GM12878 (cell line): Measurements from ENCODE around the gene KLHDC8A. TPM values are rescaled to one million over a fixed set of nuclear protein-coding genes. Genes with fewer than 3 reads are reported as not detected.

ENCODE experiments used
- ATAC-seq: fragments of 200-7000 bp; cut with Tn5 transposase; 3 replicates; pipeline ENCODE4 v1.9.1; 2020; ENCODE audit warnings: mild to moderate bottlenecking, moderate library complexity
- BruUV-seq: library from RNA; stranded (reverse); fragments of 400-500 nt; replicated peaks from 2 replicates; lab custom pipeline; 2021; lab: Mats Ljungman, UMichigan
- CTCF ChIA-PET: fragments of 300-600 bp; sonication (Branson Sonifier 250); formaldehyde crosslinking; extraction: SDS; loops from one replicate; lab custom pipeline; 2021; ENCODE audit warnings: inconsistent platforms; lab: Yijun Ruan, JAX
- POLR2A ChIA-PET: fragments of 350-600 bp; formaldehyde crosslinking; extraction: SDS; loops from one replicate; lab custom pipeline; 2021; ENCODE audit warnings: inconsistent platforms; lab: Charles Lee
- RAD21 ChIA-PET: fragments of 300-600 bp; sonication (Branson Sonifier 250); formaldehyde crosslinking; loops from one replicate; lab custom pipeline; 2023; ENCODE audit warnings: antibody characterized with exemption; ENCODE audit not compliant: unreplicated experiment; lab: Charles Lee
- SMC1A ChIA-PET: fragments of 300-600 bp; sonication (Branson Sonifier 250); formaldehyde crosslinking; loops from one replicate; lab custom pipeline; 2023; ENCODE audit not compliant: unreplicated experiment, uncharacterized antibody; lab: Charles Lee
- DNase-seq: peaks from one replicate; pipeline ENCODE4 v3.0.0-alpha.2; 2011; ENCODE audit warnings: low read depth, low spot score
- FAIRE-seq: peaks from 3 replicates; lab custom pipeline; 2011; peaks lifted over from hg19 to GRCh38; lab: Jason Lieb, UNC
- H2AFZ ChIP-seq: 2 replicates; pipeline ENCODE4 v1.6.0; 2011; ENCODE audit warnings: low read depth, low read length, control low read depth; ENCODE audit not compliant: control insufficient read depth
- H3K27ac ChIP-seq: 2 replicates; pipeline ENCODE4 v1.5.1; 2011; ENCODE audit warnings: control low read depth; ENCODE audit not compliant: control insufficient read depth, insufficient read depth
- H3K27me3 ChIP-seq, 2 experiments: replicated peaks in 1 of 2; 2 replicates each; pipeline versions ENCODE4 v1.6.0 to v1.6.1; 2011; ENCODE audit warnings: low read length in 1 of 2; ENCODE audit not compliant: control insufficient read depth in 2 of 2, insufficient read depth in 2 of 2
- H3K36me3 ChIP-seq, 2 experiments: 2 replicates each; pipeline ENCODE4 v1.5.1; 2011; ENCODE audit warnings: low read length in 1 of 2; ENCODE audit not compliant: control insufficient read depth in 2 of 2, insufficient read depth in 2 of 2
- H3K4me1 ChIP-seq: 2 replicates; pipeline ENCODE4 v1.6.1; 2011; ENCODE audit warnings: mild to moderate bottlenecking, low read length, moderate library complexity, mixed read lengths; ENCODE audit not compliant: control insufficient read depth, insufficient read depth
- H3K4me2 ChIP-seq: 2 replicates; pipeline ENCODE4 v1.6.0; 2011; ENCODE audit warnings: control low read depth; ENCODE audit not compliant: control insufficient read depth, insufficient read depth
- H3K4me3 ChIP-seq: fragments of 200-600 bp; sonication (generic); 2 replicates; pipeline ENCODE4 v1.5.1; 2016
- H3K79me2 ChIP-seq: 2 replicates; pipeline ENCODE4 v1.6.0; 2011; ENCODE audit warnings: low read length; ENCODE audit not compliant: control insufficient read depth, insufficient read depth
- H3K9ac ChIP-seq: 2 replicates; pipeline ENCODE4 v1.8.0; 2011; ENCODE audit warnings: low read length, control low read depth, mixed read lengths; ENCODE audit not compliant: control insufficient read depth, insufficient read depth
- H3K9me3 ChIP-seq: replicated peaks from 3 replicates; pipeline ENCODE4 v1.5.1; 2011; ENCODE audit warnings: mild to moderate bottlenecking, low read length; ENCODE audit not compliant: control insufficient read depth, insufficient read depth
- H4K20me1 ChIP-seq: 2 replicates; pipeline ENCODE4 v1.6.0; 2011; ENCODE audit not compliant: control insufficient read depth, insufficient read depth
- BACH1 ChIP-seq: fragments of 450-650 bp; IDR thresholded peaks from 2 replicates; pipeline ENCODE4 v1.6.1; 2017; ENCODE audit warnings: mild to moderate bottlenecking, borderline replicate concordance
- BMI1 ChIP-seq: fragments of 450-650 bp; IDR thresholded peaks from 2 replicates; pipeline ENCODE4 v1.6.1; 2016; ENCODE audit warnings: mild to moderate bottlenecking, moderate library complexity, borderline replicate concordance
- CHD2 ChIP-seq: IDR thresholded peaks from 2 replicates; pipeline ENCODE4 v1.6.1; 2011; ENCODE audit warnings: low read depth, low read length, improper control_type of control experiment, borderline replicate concordance
- WGBS: methylation state at CpG from one replicate; pipeline ENCODE4 v1.1.6; 2016; ENCODE audit warnings: low lambda C conversion rate; ENCODE audit not compliant: insufficient replicate concordance, insufficient coverage; ENCODE audit errors: missing lambda C conversion rate; 5-methylcytosine and 5-hydroxymethylcytosine counted together
- in situ Hi-C: fragments of 300-500 bp; cut with MboI; formaldehyde crosslinking; loops from 9 replicates; pipeline ENCODE4 v1.14.3; 2018; ENCODE audit warnings: mixed read lengths
- intact Hi-C: fragments of 100-400 bp; cut with micrococcal nuclease; formaldehyde crosslinking; loops from one replicate; pipeline ENCODE4 v1.14.2; 2022; ENCODE audit not compliant: unreplicated experiment
- polyA plus RNA-seq, 11 experiments: library from polyadenylated mRNA; depleted of rRNA in 4 of 11; unstranded in 6 of 11; stranded (reverse) in 5 of 11; fragments of >200 nt; fragmentation: Nextera tagmentation in 4 of 11; fragmentation: Illumina TruSeq in 1 of 11; extraction: Ambion mirVana in 4 of 11; extraction: Trizol in 1 of 11; gene quantifications; 1 replicate in 1 of 11; 2 replicates in 10 of 11; pipeline versions ENCODE4 v1.2.1 to v1.2.3, GENCODE V29; 2011 to 2016; ENCODE audit warnings: inconsistent platforms in 2 of 11, missing spikeins in 2 of 11, low read depth in 1 of 11
- total RNA-seq, 4 experiments: library from RNA; depleted of rRNA in 3 of 4; stranded (reverse); fragments of >200 nt in 3 of 4; fragmentation: Illumina TruSeq in 1 of 4; extraction: Trizol in 1 of 4; gene quantifications; 2 replicates each; pipeline versions ENCODE4 v1.2.1 to v1.2.3, GENCODE V29; 2013 to 2021
- TF ChIP-seq, protein P1 (sequence below): fragments of 450-650 bp; IDR thresholded peaks from 2 replicates; pipeline ENCODE4 v1.6.1; 2017; ENCODE audit warnings: mild to moderate bottlenecking
- TF ChIP-seq, protein P2 (sequence below): fragments of 450-650 bp; IDR thresholded peaks from 2 replicates; pipeline ENCODE4 v1.6.1; 2017; ENCODE audit warnings: mild to moderate bottlenecking, moderate library complexity

The KLHDC8A gene
- total and polyA plus RNA-seq, 10 of the 15 experiments (the other 5 are each of a cell fraction or from before 2014, with no cell fraction given): not detected

DNA sequence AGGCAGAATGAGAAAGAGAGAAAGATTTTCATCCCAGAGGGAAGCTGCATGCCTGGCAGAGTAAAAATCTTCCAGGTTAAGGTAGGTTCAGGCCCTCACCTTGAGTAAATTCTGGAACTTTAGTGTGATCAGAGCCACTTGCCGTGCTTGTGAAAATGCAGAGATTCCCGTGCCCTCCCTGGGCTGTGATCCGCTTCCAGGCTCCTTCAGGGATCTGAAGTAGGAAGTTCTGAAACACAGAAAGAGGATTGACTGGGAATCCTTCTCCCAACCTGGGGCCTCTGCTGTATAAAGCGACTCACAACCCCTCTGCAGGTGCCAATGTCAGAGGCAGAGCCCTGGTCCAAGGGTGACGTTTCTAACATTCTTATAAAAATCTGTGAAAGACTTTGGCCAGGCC is 61.8 kb downstream of the KLHDC8A start:
- ATAC-seq: no peak
- in situ Hi-C loops: no loop called here
- CTCF ChIA-PET: interaction anchor here (0.7 to 59.5 kb wide), 8 partner anchors 17 to 66 kb away, joined by 3 to 2333 read pairs (median 6); no protein-coding TSS in a partner anchor
- POLR2A ChIA-PET: interaction anchor here (1.0 to 2.2 kb wide), 8 partner anchors 9 to 30 kb away, joined by 4 to 18 read pairs (median 6); partner anchors contain the start of gene NUAK2
- Histone ChIP-seq H3K27ac (no peak overlapping the region), H2AFZ (no peak overlapping the region), H3K9ac (no peak overlapping the region), H3K4me2 (no peak overlapping the region), H4K20me1 (no peaks in the 10 kb centered on the region), H3K4me1 (peaks cover 6% of the 10 kb centered on the region), H3K4me3 (no peak overlapping the region), H3K27me3 (no peaks in the 10 kb centered on the region; a peak in 1 of 4 replicates), H3K79me2 (no peaks in the 10 kb centered on the region), H3K9me3 (no peaks in the 10 kb centered on the region), H3K36me3 (no peaks in the 10 kb centered on the region)
- 24% methylated on average over 2 of the region's 5 CpGs for whole genome bisulfite sequencing
- intact Hi-C loops: no loop called here
- SMC1A ChIA-PET: interaction anchor here (1.1 to 4.1 kb wide), 11 partner anchors 10 to 30 kb away, joined by 3 to 28 read pairs (median 7); partner anchors contain the start of gene NUAK2
- FAIRE-seq: no peak
- no TSS peak for BruUV-seq
- no peak for DNase-seq
- TF ChIP-seq, protein P1, sequence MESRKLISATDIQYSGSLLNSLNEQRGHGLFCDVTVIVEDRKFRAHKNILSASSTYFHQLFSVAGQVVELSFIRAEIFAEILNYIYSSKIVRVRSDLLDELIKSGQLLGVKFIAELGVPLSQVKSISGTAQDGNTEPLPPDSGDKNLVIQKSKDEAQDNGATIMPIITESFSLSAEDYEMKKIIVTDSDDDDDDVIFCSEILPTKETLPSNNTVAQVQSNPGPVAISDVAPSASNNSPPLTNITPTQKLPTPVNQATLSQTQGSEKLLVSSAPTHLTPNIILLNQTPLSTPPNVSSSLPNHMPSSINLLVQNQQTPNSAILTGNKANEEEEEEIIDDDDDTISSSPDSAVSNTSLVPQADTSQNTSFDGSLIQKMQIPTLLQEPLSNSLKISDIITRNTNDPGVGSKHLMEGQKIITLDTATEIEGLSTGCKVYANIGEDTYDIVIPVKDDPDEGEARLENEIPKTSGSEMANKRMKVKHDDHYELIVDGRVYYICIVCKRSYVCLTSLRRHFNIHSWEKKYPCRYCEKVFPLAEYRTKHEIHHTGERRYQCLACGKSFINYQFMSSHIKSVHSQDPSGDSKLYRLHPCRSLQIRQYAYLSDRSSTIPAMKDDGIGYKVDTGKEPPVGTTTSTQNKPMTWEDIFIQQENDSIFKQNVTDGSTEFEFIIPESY: no peak
- TF ChIP-seq BACH1: no peak
- TF ChIP-seq BMI1: no peak
- no peak for TF ChIP-seq CHD2
- TF ChIP-seq, protein P2, sequence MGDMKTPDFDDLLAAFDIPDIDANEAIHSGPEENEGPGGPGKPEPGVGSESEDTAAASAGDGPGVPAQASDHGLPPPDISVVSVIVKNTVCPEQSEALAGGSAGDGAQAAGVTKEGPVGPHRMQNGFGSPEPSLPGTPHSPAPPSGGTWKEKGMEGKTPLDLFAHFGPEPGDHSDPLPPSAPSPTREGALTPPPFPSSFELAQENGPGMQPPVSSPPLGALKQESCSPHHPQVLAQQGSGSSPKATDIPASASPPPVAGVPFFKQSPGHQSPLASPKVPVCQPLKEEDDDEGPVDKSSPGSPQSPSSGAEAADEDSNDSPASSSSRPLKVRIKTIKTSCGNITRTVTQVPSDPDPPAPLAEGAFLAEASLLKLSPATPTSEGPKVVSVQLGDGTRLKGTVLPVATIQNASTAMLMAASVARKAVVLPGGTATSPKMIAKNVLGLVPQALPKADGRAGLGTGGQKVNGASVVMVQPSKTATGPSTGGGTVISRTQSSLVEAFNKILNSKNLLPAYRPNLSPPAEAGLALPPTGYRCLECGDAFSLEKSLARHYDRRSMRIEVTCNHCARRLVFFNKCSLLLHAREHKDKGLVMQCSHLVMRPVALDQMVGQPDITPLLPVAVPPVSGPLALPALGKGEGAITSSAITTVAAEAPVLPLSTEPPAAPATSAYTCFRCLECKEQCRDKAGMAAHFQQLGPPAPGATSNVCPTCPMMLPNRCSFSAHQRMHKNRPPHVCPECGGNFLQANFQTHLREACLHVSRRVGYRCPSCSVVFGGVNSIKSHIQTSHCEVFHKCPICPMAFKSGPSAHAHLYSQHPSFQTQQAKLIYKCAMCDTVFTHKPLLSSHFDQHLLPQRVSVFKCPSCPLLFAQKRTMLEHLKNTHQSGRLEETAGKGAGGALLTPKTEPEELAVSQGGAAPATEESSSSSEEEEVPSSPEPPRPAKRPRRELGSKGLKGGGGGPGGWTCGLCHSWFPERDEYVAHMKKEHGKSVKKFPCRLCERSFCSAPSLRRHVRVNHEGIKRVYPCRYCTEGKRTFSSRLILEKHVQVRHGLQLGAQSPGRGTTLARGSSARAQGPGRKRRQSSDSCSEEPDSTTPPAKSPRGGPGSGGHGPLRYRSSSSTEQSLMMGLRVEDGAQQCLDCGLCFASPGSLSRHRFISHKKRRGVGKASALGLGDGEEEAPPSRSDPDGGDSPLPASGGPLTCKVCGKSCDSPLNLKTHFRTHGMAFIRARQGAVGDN: no peak
- RAD21 ChIA-PET: interaction anchor here (0.6 to 3.2 kb wide), 9 partner anchors 9 to 64 kb away, joined by 3 to 25 read pairs (median 9); no protein-coding TSS in a partner anchor
